H1 (cell line): ENCODE measurements around the gene PPARGC1A. TPM values are rescaled to one million over a fixed set of nuclear protein-coding genes. Genes with fewer than 3 reads are reported as not detected.

Source experiments
- polyA plus RNA-seq, 7 experiments: library from polyadenylated mRNA; depleted of rRNA in 3 of 7; stranded (reverse) in 5 of 7; unstranded in 2 of 7; fragments of >200 nt in 5 of 7; fragments of 200-250 nt in 2 of 7; gene quantifications; 1 replicate in 5 of 7; 2 replicates in 1 of 7; 4 replicates in 1 of 7; pipeline versions ENCODE4 v1.2.1 to v1.2.3, GENCODE V29; 2011 to 2013; ENCODE audit warnings: missing spikeins in 2 of 7, mixed read lengths in 2 of 7
- total RNA-seq: library from RNA; stranded (reverse); fragmentation: NEBNext Ultra II Directional; extraction: Animal tissue kit (Norgen Biotek cat#: 25700); gene quantifications from 2 replicates; pipeline ENCODE4 v1.2.1, GENCODE V29; 2021
- TF ChIP-seq, protein P1 (sequence below): IDR thresholded peaks from 2 replicates; pipeline ENCODE4 v1.6.1; 2011; ENCODE audit warnings: low read length, improper control_type of control experiment

The PPARGC1A gene
- total and polyA plus RNA-seq, 2 of the 8 experiments (the other 6 are each of a cell fraction or from before 2014, with no cell fraction given), result 0.54 to 1.4 TPM

DNA sequence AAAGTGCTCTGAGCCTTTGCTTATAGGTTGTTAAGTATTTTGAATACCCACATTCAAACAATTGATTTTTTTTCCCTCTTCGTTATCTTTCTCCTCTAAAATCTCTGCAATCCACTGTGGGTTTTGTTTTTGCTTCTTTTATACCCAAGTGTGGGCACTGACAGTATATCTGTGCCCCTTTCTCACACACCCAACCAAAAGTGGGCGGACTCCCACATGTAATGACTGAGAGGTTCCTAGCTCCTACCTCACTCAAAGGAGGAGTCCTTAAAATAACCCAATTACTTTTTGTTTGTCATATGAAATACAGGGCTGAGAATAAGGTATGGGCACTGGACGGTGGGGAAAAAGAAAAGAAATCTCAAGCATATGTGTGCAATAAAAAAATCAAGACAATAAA lies 51.7 kb downstream of the PPARGC1A start (continued):
- TF ChIP-seq, protein P1, sequence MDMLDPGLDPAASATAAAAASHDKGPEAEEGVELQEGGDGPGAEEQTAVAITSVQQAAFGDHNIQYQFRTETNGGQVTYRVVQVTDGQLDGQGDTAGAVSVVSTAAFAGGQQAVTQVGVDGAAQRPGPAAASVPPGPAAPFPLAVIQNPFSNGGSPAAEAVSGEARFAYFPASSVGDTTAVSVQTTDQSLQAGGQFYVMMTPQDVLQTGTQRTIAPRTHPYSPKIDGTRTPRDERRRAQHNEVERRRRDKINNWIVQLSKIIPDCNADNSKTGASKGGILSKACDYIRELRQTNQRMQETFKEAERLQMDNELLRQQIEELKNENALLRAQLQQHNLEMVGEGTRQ, result no peak
